Measurements from ENCODE around the gene PPRC1. TPM values are rescaled to one million over a fixed set of nuclear protein-coding genes. Genes with fewer than 3 reads are reported as not detected.

The PPRC1 gene
- total RNA-seq, 4 donors from 2014 or later, result 15.4 to 105 (median 31.9) TPM

- peak; percentile 34 for DNase-seq (ENCODE audit: low spot score)
- ATAC-seq (ENCODE audit: low FRiP score), result peak; percentile 48
- no peak for TF ChIP-seq CTCF (IDR thresholded peaks at IDR 0.05)
Observed at GRCh38 chr10:102119417-102120141, 13.3 kb upstream of the PPRC1 start.

- ATAC-seq (ENCODE audit: low FRiP score), result peak; percentile 34
- no peak for DNase-seq (ENCODE audit: low spot score)
- TF ChIP-seq CTCF (IDR thresholded peaks at IDR 0.05), result no peak
Observed at GRCh38 chr10:102120142-102120990, 12.5 kb upstream of the PPRC1 start, which contains the start of gene LDB1. Gene LDB1 (minus strand): TSS chr10:102120368. CDS start chr10:102120110, 258 bp downstream.

GRCh38 chr10:102120991-102121738 lies 11.7 kb upstream of the PPRC1 start:
- no peak for TF ChIP-seq CTCF (IDR thresholded peaks at IDR 0.05)
- DNase-seq (ENCODE audit: low spot score) (no peak), ATAC-seq (ENCODE audit: low FRiP score) (no peak)

GRCh38 chr10:102121739-102122372 lies 11.0 kb upstream of the PPRC1 start:
- ATAC-seq (ENCODE audit: low FRiP score), result peak; percentile 42
- no peak for DNase-seq (ENCODE audit: low spot score)

GRCh38 chr10:102122450-102122849 lies 10.4 kb upstream of the PPRC1 start:
- ATAC-seq (ENCODE audit: low FRiP score), result no peak
- no peak for TF ChIP-seq CTCF (IDR thresholded peaks at IDR 0.05)
- DNase-seq (ENCODE audit: low spot score), result no peak

More at GRCh38 chr10:102121739-102122372, 11.0 kb upstream of the PPRC1 start:
- TF ChIP-seq CTCF (IDR thresholded peaks at IDR 0.05), result no peak

GRCh38 chr10:102123223-102123622 lies 9.6 kb upstream of the PPRC1 start:
- TF ChIP-seq CTCF (IDR thresholded peaks at IDR 0.05), result no peak
- DNase-seq (ENCODE audit: low spot score) (no peak), ATAC-seq (ENCODE audit: low FRiP score) (no peak)

Data from omental fat pad (tissue), 4 donors.